Measurements from ENCODE around the gene AMH.
"Not testable (repeated sequence)": the region's sequence is repeated elsewhere in the genome, so short reads cannot be mapped to it uniquely, and the experiment has no call there.

AMH gene

GRCh38 chr19:2249010-2249866 is at the start of gene AMH:
AMH (plus strand) TSS chr19:2249323; CDS start chr19:2249333, 10 bp downstream.
- DNase-seq = no peak

GRCh38 chr19:2199861-2200623 is 49.1 kb upstream of the AMH start:
- DNase-seq = no peak

- DNase-seq = not testable (repeated sequence)
Measured at GRCh38 chr19:2200624-2201294, 48.4 kb upstream of the AMH start.

GRCh38 chr19:2201473-2202148 is 47.5 kb upstream of the AMH start:
- no peak for DNase-seq

- no peak for DNase-seq
Measured at GRCh38 chr19:2202366-2202765, 46.8 kb upstream of the AMH start.

GRCh38 chr19:2207008-2207407 is 42.1 kb upstream of the AMH start:
- DNase-seq = no peak

GRCh38 chr19:2207991-2208860 is 40.9 kb upstream of the AMH start:
- peak; percentile 30 for DNase-seq

- DNase-seq = no peak
Measured at GRCh38 chr19:2208975-2209374, 40.1 kb upstream of the AMH start.

- DNase-seq = no peak
Measured at GRCh38 chr19:2209408-2209807, 39.7 kb upstream of the AMH start.

GRCh38 chr19:2210206-2210605 is 38.9 kb upstream of the AMH start:
- no peak for DNase-seq

GRCh38 chr19:2210987-2211740 is 38.0 kb upstream of the AMH start:
- no peak for DNase-seq

GRCh38 chr19:2212861-2213711 is 36.0 kb upstream of the AMH start:
- no peak for DNase-seq

GRCh38 chr19:2213799-2214198 is 35.3 kb upstream of the AMH start:
- DNase-seq = no peak

- DNase-seq = no peak
Measured at GRCh38 chr19:2214251-2214650, 34.9 kb upstream of the AMH start.

- peak; percentile 49 for DNase-seq
Measured at GRCh38 chr19:2215281-2215751, 33.8 kb upstream of the AMH start.

GRCh38 chr19:2216361-2217225 is 32.5 kb upstream of the AMH start:
- no peak for DNase-seq

- DNase-seq = no peak
Measured at GRCh38 chr19:2217591-2217990, 31.5 kb upstream of the AMH start.

- no peak for DNase-seq
Measured at GRCh38 chr19:2219726-2220125, 29.4 kb upstream of the AMH start.

- no peak for DNase-seq
Measured at GRCh38 chr19:2221250-2221831, 27.8 kb upstream of the AMH start.
